Mesendoderm (in vitro differentiated cells): ENCODE measurements around the gene TRA2B.

Source experiments
- DNase-seq: peaks from one replicate; pipeline ENCODE4 v3.0.0; 2013
- H2AK5ac ChIP-seq: 2 replicates; pipeline ENCODE4 v1.6.1; 2013; ENCODE audit warnings: low read length, inconsistent platforms
- H2BK120ac ChIP-seq: 2 replicates; pipeline ENCODE4 v1.6.1; 2013; ENCODE audit warnings: low read depth, mild to moderate bottlenecking, low read length, moderate library complexity, mixed read lengths
- H2BK15ac ChIP-seq: replicated peaks from 2 replicates; pipeline ENCODE4 v1.6.1; 2013; ENCODE audit warnings: low read depth, mild to moderate bottlenecking, moderate library complexity
- H2BK5ac ChIP-seq: 2 replicates; pipeline ENCODE4 v1.6.1; 2013; ENCODE audit warnings: low read length, inconsistent platforms
- H3K18ac ChIP-seq: 2 replicates; pipeline ENCODE4 v1.6.1; 2013; ENCODE audit warnings: mild to moderate bottlenecking, low read length, mixed read lengths
- H3K23ac ChIP-seq: one replicate; pipeline ENCODE4 v1.6.1; 2013; ENCODE audit warnings: low read length
- H3K27ac ChIP-seq: 2 replicates; pipeline ENCODE4 v1.5.1; 2013; ENCODE audit warnings: low read depth, mild to moderate bottlenecking, inconsistent platforms, low read length, moderate library complexity
- H3K27me3 ChIP-seq: 2 replicates; pipeline ENCODE4 v1.6.1; 2013; ENCODE audit warnings: low read length, control low read depth, mild to moderate bottlenecking, inconsistent platforms; ENCODE audit not compliant: insufficient read depth, poor library complexity
- H3K36me3 ChIP-seq: 2 replicates; pipeline ENCODE4 v1.6.1; 2013; ENCODE audit warnings: low read length, inconsistent platforms; ENCODE audit not compliant: control insufficient read depth, insufficient read depth
- H3K4ac ChIP-seq: one replicate; pipeline ENCODE4 v1.6.1; 2013; ENCODE audit warnings: low read depth, mild to moderate bottlenecking, low read length, moderate library complexity
- H3K4me1 ChIP-seq: 2 replicates; pipeline ENCODE4 v1.6.1; 2013; ENCODE audit warnings: low read depth, low read length, inconsistent platforms; ENCODE audit not compliant: control insufficient read depth
- H3K4me2 ChIP-seq: 2 replicates; pipeline ENCODE4 v1.6.1; 2013; ENCODE audit warnings: low read length
- H3K4me3 ChIP-seq: 2 replicates; pipeline ENCODE4 v1.5.1; 2013; ENCODE audit warnings: mild to moderate bottlenecking, low read length
- H3K56ac ChIP-seq: one replicate; pipeline ENCODE4 v1.6.1; 2013; ENCODE audit warnings: low read length
- H3K79me1 ChIP-seq: 2 replicates; pipeline ENCODE4 v1.6.1; 2013; ENCODE audit warnings: low read length, inconsistent platforms
- H3K79me2 ChIP-seq: 2 replicates; pipeline ENCODE4 v1.6.1; 2013; ENCODE audit warnings: mild to moderate bottlenecking, low read length; ENCODE audit not compliant: control insufficient read depth, insufficient read depth
- H3K9ac ChIP-seq: 2 replicates; pipeline ENCODE4 v1.6.1; 2013; ENCODE audit warnings: low read length, inconsistent platforms
- H4K5ac ChIP-seq: one replicate; pipeline ENCODE4 v1.6.1; 2013; ENCODE audit warnings: low read length
- H4K8ac ChIP-seq: one replicate; pipeline ENCODE4 v1.6.1; 2013; ENCODE audit warnings: low read depth, mild to moderate bottlenecking, control low read depth, low read length, moderate library complexity
- WGBS: extraction: QIAGEN DNeasy Blood & Tissue Kit; methylation state at CpG from one replicate; pipeline ENCODE4 v1.1.7; 2013; ENCODE audit warnings: low lambda C conversion rate, missing lambda C conversion rate; ENCODE audit not compliant: insufficient coverage; ENCODE audit errors: extremely low coverage; 5-methylcytosine and 5-hydroxymethylcytosine counted together

The TRA2B gene

GRCh38 chr3:185927501-185928200 is 10.2 kb downstream of the TRA2B start:
- Histone ChIP-seq H4K5ac (no peak overlapping the region), H3K79me2 (peaks cover 94% of the 10 kb centered on the region), H2AK5ac (no peak overlapping the region), H2BK120ac (no peak overlapping the region), H3K4me1 (peaks cover 14% of the 10 kb centered on the region), H3K4me3 (no peak overlapping the region), H4K8ac (no peak overlapping the region), H2BK15ac (no peak overlapping the region), H3K4me2 (no peak overlapping the region), H3K36me3 (peaks cover 8% of the 10 kb centered on the region), H3K27me3 (no peaks in the 10 kb centered on the region), H3K4ac (no peak overlapping the region), H3K18ac (no peak overlapping the region), H3K79me1 (no peaks in the 10 kb centered on the region), H3K56ac (peak overlapping the region; percentile 43), H3K23ac (no peak overlapping the region), H3K27ac (no peak overlapping the region), H3K9ac (peak overlapping the region; percentile 27), H2BK5ac (no peak overlapping the region)
- no CpG with 5 or more reads among the region's 1 CpG for WGBS
- DNase-seq: no peak

- Histone ChIP-seq H3K9ac (no peak overlapping the region), H3K23ac (no peak overlapping the region), H3K4ac (no peak overlapping the region), H3K4me3 (no peak overlapping the region), H3K79me1 (peaks cover 1% of the 10 kb centered on the region), H3K27ac (no peak overlapping the region), H3K27me3 (no peaks in the 10 kb centered on the region), H2BK120ac (no peak overlapping the region), H4K8ac (no peak overlapping the region), H2BK15ac (no peak overlapping the region), H3K36me3 (peaks cover 10% of the 10 kb centered on the region), H3K79me2 (peaks cover 98% of the 10 kb centered on the region), H3K4me2 (no peak overlapping the region), H2BK5ac (no peak overlapping the region), H3K56ac (no peak overlapping the region), H2AK5ac (no peak overlapping the region), H3K4me1 (peaks cover 12% of the 10 kb centered on the region), H3K18ac (no peak overlapping the region), H4K5ac (no peak overlapping the region)
- no peak for DNase-seq
- 100% methylated on average over 1 of the region's 9 CpGs for WGBS
Measured at GRCh38 chr3:185926445-185926844, 11.4 kb downstream of the TRA2B start.

GRCh38 chr3:185925353-185925752 is 12.5 kb downstream of the TRA2B start:
- H3K79me1 ChIP-seq: peaks cover 1% of the 10 kb centered on the region
- H3K4me3 ChIP-seq: no peak overlapping the region
- H3K36me3 ChIP-seq: peaks cover 12% of the 10 kb centered on the region
- peaks cover 9% of the 10 kb centered on the region for H3K4me1 ChIP-seq
- no peak for DNase-seq
- no peak overlapping the region for H3K18ac ChIP-seq
- no peak overlapping the region for H3K27ac ChIP-seq
- H3K9ac ChIP-seq: no peak overlapping the region
- no peak overlapping the region for H3K56ac ChIP-seq
- no peak overlapping the region for H2BK15ac ChIP-seq
- H3K4me2 ChIP-seq: no peak overlapping the region
- H4K5ac ChIP-seq: no peak overlapping the region
- H4K8ac ChIP-seq: no peak overlapping the region
- peaks cover 96% of the 10 kb centered on the region for H3K79me2 ChIP-seq
- no peak overlapping the region for H2BK5ac ChIP-seq
- H3K23ac ChIP-seq: no peak overlapping the region
- no peak overlapping the region for H2BK120ac ChIP-seq
- H3K27me3 ChIP-seq: no peaks in the 10 kb centered on the region
- H2AK5ac ChIP-seq: no peak overlapping the region
- no CpG with 5 or more reads among the region's 14 CpGs for WGBS
- H3K4ac ChIP-seq: no peak overlapping the region

- Histone ChIP-seq H3K79me2 (peaks cover 91% of the 10 kb centered on the region), H3K18ac (no peak overlapping the region), H2AK5ac (no peak overlapping the region), H3K23ac (no peak overlapping the region), H3K27me3 (no peaks in the 10 kb centered on the region), H4K5ac (no peak overlapping the region), H3K4me1 (peaks cover 5% of the 10 kb centered on the region), H3K36me3 (peaks cover 12% of the 10 kb centered on the region), H2BK120ac (no peak overlapping the region), H3K79me1 (peaks cover 1% of the 10 kb centered on the region), H3K27ac (no peak overlapping the region), H3K9ac (no peak overlapping the region), H2BK15ac (no peak overlapping the region), H3K4me3 (no peak overlapping the region), H4K8ac (no peak overlapping the region), H3K4me2 (no peak overlapping the region), H2BK5ac (no peak overlapping the region), H3K4ac (no peak overlapping the region), H3K56ac (no peak overlapping the region)
- no peak for DNase-seq
- WGBS: no CpG with 5 or more reads among the region's 7 CpGs
Measured at GRCh38 chr3:185924375-185924774, 13.4 kb downstream of the TRA2B start.

- Histone ChIP-seq H3K27me3 (no peaks in the 10 kb centered on the region), H4K8ac (no peak overlapping the region), H3K79me1 (peaks cover 3% of the 10 kb centered on the region), H2BK5ac (no peak overlapping the region), H3K36me3 (peaks cover 14% of the 10 kb centered on the region), H3K4me3 (no peak overlapping the region), H3K4ac (no peak overlapping the region), H3K18ac (no peak overlapping the region), H3K23ac (no peak overlapping the region), H3K4me2 (no peak overlapping the region), H3K27ac (no peak overlapping the region), H3K4me1 (no peaks in the 10 kb centered on the region), H2BK120ac (no peak overlapping the region), H3K79me2 (peaks cover 67% of the 10 kb centered on the region), H3K56ac (no peak overlapping the region), H2AK5ac (no peak overlapping the region), H4K5ac (no peak overlapping the region), H3K9ac (no peak overlapping the region), H2BK15ac (no peak overlapping the region)
- WGBS: no CpG with 5 or more reads among the region's 4 CpGs
- DNase-seq: no peak
Measured at GRCh38 chr3:185920184-185920583, 17.6 kb downstream of the TRA2B start.
